GM19468 (cell line): ENCODE measurements around the gene TMEM121.
"Not testable (repeated sequence)": the region's sequence is repeated elsewhere in the genome, so short reads cannot be mapped to it uniquely, and the experiment has no call there.

Source experiments
- ATAC-seq: cut with Tn5 transposase; IDR thresholded peaks from one replicate; pipeline ENCODE4 v1.9.1; 2021; ENCODE audit warnings: mild to moderate bottlenecking, moderate library complexity, moderate number of reproducible peaks; ENCODE audit not compliant: unreplicated experiment; ENCODE audit errors: extremely low read depth

TMEM121 gene

DNA sequence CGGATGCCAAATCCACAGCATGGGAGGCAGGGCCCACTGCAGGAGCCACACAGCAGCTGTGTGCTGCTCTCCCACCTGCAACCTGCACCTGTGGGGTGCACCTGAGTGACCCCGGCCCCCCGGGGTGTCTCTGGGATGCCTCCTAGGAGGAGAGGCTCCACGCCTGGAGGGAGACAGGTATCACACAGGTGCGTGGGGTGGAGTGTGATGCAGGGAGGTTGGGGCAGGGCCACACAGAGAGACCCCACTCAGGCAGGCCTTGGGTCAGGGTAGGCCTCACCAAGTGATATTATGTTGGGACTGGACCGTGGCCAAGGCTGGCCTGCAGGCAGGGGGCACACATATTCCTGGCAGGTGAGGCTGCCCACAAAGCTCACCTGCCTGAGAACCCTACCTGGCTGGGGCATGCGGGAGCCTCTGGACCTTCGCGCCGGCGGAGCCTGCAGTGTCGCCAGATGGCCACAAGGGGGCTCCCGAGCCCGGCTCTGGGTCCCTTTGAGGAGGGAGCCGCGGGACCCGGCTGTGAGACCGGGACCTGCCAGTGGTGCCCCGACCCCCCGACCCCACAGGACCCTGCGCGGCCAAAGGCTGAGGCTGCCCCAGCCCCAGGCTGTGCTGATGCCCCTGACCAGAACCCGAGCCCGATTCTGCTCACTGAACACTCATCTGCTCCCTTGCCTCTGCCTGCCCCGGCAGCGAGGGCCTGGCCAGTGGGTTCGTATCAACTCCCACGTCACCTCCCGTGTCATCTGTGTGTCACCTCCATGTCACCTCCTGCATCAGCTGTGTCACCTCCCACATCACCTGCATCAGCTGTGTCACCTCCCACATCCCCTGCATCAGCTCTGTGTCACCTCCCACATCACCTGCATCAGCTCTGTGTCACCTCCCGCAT, 11.4 kb downstream of the TMEM121 start:
- ATAC-seq, result no peak

DNA sequence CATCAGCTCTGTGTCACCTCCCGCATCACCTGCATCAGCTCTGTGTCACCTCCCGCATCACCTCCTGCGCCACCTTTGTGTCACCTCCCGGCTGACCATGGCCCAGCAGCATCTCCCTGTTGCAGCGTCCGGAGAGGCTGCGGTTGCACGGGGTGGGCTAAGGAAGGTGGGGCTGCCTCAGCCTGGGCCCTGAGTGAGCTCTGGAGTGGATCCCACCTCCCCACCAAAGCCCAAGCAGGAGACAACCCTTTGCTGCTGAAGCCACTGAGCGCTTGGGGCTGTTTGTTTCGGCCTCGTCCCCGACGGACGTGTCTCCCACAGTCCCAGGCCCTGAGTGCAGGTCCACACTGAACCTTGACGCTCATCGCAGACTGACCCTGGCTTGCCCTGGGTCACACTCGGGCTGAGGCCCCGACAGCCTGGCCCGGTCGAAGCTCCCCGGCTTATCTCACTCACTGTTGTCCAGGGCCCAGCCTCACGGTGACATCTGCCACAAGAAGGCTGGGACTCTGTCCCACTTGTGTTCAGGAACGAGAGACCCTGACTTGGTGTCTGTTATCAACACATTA, 12.2 kb downstream of the TMEM121 start:
- ATAC-seq, result no peak

DNA sequence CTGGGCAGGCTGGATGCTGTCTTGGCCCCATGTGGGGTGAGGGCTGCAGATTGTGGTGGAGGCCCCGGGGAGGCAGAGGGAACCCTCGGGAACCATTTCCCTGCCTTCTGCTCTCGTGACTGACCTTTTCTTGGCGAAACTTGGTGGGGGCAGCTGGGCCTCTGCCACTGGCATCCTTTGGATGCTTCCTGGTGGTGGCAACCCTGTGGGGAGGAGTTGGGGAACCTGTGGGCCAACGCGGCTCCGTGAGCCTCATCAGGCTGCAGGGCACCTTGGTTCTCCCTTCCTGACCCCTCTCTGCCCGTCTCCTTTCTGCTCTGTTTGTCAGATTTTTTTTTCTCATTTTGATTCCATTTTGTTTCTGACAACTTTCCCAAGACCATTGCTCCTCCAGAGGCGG, 14.4 kb downstream of the TMEM121 start:
- ATAC-seq, result no peak

- ATAC-seq, result no peak
Measured at GRCh38 chr14:105541218-105541875, 15.0 kb downstream of the TMEM121 start.

GRCh38 chr14:105545676-105546075, 19.3 kb downstream of the TMEM121 start:
- not testable (repeated sequence) for ATAC-seq

GRCh38 chr14:105546410-105546809, 20.0 kb downstream of the TMEM121 start:
- not testable (repeated sequence) for ATAC-seq

GRCh38 chr14:105547072-105547471, 20.7 kb downstream of the TMEM121 start:
- not testable (repeated sequence) for ATAC-seq

GRCh38 chr14:105547741-105548169, 21.4 kb downstream of the TMEM121 start:
- no peak for ATAC-seq

GRCh38 chr14:105549481-105549880, 23.1 kb downstream of the TMEM121 start:
- no peak for ATAC-seq

DNA sequence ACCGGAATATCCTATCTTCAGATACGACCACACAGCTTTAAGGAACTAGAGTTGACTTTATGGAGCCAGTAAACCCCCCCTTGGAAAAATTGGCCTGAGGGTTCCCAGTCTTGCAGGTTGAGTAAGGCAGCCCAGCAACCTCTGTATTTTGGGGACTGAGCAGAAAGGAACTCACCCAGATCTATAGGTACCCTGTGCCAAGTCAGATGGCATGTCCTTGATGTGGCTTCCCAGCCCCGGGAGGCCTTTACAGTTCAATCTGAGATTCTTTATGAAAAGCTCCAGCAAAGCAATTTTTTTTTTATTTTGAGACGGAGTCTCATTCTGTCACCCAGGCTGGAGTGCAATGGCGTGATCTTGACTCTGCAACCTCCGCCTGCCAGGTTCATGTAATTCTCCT, 27.6 kb downstream of the TMEM121 start:
- no peak for ATAC-seq

- ATAC-seq, result no peak
Measured at GRCh38 chr14:105554523-105554922, 28.1 kb downstream of the TMEM121 start.

DNA sequence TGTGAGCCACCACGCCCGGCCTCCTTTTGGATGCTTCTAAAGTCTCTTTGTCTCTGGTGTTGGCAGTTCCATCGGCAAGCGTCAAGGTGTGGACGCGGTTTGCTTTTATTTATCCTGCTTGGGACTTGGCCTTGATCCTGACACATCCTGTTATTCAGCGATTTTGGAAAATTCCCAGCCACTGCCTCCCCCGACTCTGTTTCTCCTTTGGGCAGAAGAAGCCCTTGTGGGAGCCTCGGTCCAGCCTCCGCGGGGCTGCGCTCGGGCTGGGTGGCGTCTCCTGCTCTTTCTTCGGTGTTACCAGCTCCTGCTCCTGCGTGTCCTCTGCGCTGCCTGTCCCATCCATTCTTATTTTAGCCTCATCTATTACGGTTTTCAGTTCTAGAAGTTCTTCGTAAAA, 31.3 kb downstream of the TMEM121 start:
- ATAC-seq, result not testable (repeated sequence)

GRCh38 chr14:105558449-105559154, 32.2 kb downstream of the TMEM121 start:
- ATAC-seq, result not testable (repeated sequence)

DNA sequence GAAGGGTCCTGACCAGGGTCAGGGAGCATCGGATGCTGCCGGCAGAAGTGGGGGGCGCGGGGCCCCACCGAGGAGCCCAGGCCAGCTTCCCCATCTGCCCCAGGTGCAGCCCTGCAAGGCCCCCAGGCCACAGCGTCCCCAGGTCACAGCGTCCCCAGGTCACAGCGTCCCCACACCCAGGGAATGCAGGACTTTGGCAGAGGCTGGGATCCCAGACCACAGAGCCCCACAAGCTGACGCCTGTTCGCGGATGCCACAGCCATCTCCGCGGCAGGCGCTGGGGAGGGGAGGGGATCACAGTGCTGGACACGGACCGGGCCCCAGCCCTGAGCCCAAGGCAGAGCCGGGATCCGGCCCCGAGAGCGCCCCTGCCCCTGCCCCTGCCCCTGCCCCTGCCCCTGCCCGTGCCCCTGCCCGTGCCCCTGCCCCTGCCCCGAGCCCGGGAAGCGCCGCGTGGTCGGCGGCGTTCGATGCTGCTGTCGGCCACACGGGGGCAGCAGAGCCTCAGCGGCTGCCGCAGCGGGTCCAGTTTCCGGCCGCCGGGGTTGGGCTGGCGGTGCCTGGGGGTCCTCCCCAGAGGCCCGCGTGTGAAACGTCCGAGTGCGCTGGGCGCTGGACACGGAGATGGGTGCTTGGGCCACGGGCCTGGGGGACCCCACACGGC, 33.1 kb downstream of the TMEM121 start:
- ATAC-seq, result peak; percentile 25

- ATAC-seq, result peak; percentile 29
Measured at GRCh38 chr14:105560048-105560669, 33.8 kb downstream of the TMEM121 start.

- not testable (repeated sequence) for ATAC-seq
Measured at GRCh38 chr14:105561345-105561744, 35.0 kb downstream of the TMEM121 start.

DNA sequence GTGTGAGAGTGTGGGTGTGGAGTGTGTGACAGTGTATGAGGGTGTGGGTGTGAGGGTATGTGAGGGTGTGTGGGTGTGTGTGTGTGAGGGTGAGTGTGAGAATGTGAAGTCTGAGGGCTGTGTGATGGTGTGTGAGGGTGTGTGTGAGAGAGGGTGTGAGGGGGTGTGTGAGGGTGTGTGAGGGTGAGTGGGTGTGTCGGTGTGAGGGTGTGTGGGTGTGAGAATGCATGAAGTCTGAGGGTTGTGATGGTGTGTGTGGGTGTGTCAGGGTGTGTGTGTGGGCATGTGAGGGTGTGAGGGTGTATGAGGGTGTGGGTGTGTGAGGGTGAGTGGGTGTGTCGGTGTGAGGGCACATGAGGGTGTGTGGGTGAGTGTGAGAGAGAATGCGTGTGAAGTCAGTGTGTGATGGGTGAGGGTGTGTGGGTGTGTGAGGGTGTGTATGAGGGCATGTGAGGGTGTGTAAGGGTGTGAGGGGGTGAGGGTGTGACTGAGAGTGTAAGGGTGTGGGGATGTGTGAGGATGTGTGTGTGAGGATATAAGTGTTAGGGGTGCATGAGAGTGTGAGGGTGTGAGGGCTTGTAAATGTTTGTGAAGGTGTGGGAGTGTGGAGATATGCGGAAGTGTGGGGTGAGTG, 36.4 kb downstream of the TMEM121 start:
- ATAC-seq, result no peak

GRCh38 chr14:105563347-105563737, 37.0 kb downstream of the TMEM121 start:
- no peak for ATAC-seq

- not testable (repeated sequence) for ATAC-seq
Measured at GRCh38 chr14:105564536-105564935, 38.2 kb downstream of the TMEM121 start.
